GM12873 (cell line): ENCODE results near the gene NPTX1.

Source experiments
- CTCF ChIP-seq: IDR thresholded peaks from 2 replicates; pipeline ENCODE4 v1.5.1; 2012; ENCODE audit warnings: low read depth, mild to moderate bottlenecking, moderate library complexity, low read length, control low read depth; ENCODE audit not compliant: insufficient read depth; ENCODE audit errors: missing control alignments

NPTX1 gene

GRCh38 chr17:80501741-80502577 is 25.6 kb upstream of the NPTX1 start:
- no peak for TF ChIP-seq CTCF

- TF ChIP-seq CTCF: no peak
Observed at GRCh38 chr17:80499961-80500665, 23.7 kb upstream of the NPTX1 start.

GRCh38 chr17:80499560-80499959 is 23.2 kb upstream of the NPTX1 start:
- no peak for TF ChIP-seq CTCF

GRCh38 chr17:80498920-80499410 is 22.6 kb upstream of the NPTX1 start:
- TF ChIP-seq CTCF: no peak

GRCh38 chr17:80498242-80498919 is 22.0 kb upstream of the NPTX1 start:
- no peak for TF ChIP-seq CTCF

- no peak for TF ChIP-seq CTCF
Observed at GRCh38 chr17:80497726-80498241, 21.4 kb upstream of the NPTX1 start.

- no peak for TF ChIP-seq CTCF
Observed at GRCh38 chr17:80494547-80494946, 18.1 kb upstream of the NPTX1 start.
